Measurements from ENCODE around the gene NKD1.

Gene NKD1

GRCh38 chr16:50558913-50559312 is 10.7 kb downstream of the NKD1 start:
- no peak overlapping the region for H3K4me3 ChIP-seq (ENCODE audit: low read depth, low read length)
- no peak for DNase-seq (ENCODE audit: low read depth)
- no peak for TF ChIP-seq CTCF (IDR thresholded peaks at IDR 0.05; ENCODE audit: control insufficient read depth, extremely low read depth, insufficient read depth)

- no peak overlapping the region for H3K4me3 ChIP-seq (ENCODE audit: low read depth, low read length)
- DNase-seq (ENCODE audit: low read depth), result no peak
- TF ChIP-seq CTCF (IDR thresholded peaks at IDR 0.05; ENCODE audit: control insufficient read depth, extremely low read depth, insufficient read depth), result no peak
These were observed 11.1 kb downstream of the NKD1 start for GRCh38 chr16:50559342-50559741.

- no peak for DNase-seq (ENCODE audit: low read depth)
- no peak for TF ChIP-seq CTCF (IDR thresholded peaks at IDR 0.05; ENCODE audit: control insufficient read depth, extremely low read depth, insufficient read depth)
- H3K4me3 ChIP-seq (ENCODE audit: low read depth, low read length), result no peak overlapping the region
These were observed 11.8 kb downstream of the NKD1 start for GRCh38 chr16:50559804-50560514.

- no peak overlapping the region for H3K4me3 ChIP-seq (ENCODE audit: low read depth, low read length)
- DNase-seq (ENCODE audit: low read depth), result no peak
- no peak for TF ChIP-seq CTCF (IDR thresholded peaks at IDR 0.05; ENCODE audit: control insufficient read depth, extremely low read depth, insufficient read depth)
These were observed 13.0 kb downstream of the NKD1 start for GRCh38 chr16:50560903-50561863.

- TF ChIP-seq CTCF (IDR thresholded peaks at IDR 0.05; ENCODE audit: control insufficient read depth, extremely low read depth, insufficient read depth), result no peak
- no peak for DNase-seq (ENCODE audit: low read depth)
- H3K4me3 ChIP-seq (ENCODE audit: low read depth, low read length), result no peak overlapping the region
These were observed 14.5 kb downstream of the NKD1 start for GRCh38 chr16:50562657-50563056.

- no peak for TF ChIP-seq CTCF (IDR thresholded peaks at IDR 0.05; ENCODE audit: control insufficient read depth, extremely low read depth, insufficient read depth)
- DNase-seq (ENCODE audit: low read depth), result no peak
- H3K4me3 ChIP-seq (ENCODE audit: low read depth, low read length), result no peak overlapping the region
These were observed 15.8 kb downstream of the NKD1 start for GRCh38 chr16:50563989-50564388.
